ENCODE data around the gene FAM174C.

The FAM174C gene

GRCh38 chr19:1263188-1263587 lies 12.1 kb upstream of the FAM174C start:
- DNase-seq, result no peak

DNA sequence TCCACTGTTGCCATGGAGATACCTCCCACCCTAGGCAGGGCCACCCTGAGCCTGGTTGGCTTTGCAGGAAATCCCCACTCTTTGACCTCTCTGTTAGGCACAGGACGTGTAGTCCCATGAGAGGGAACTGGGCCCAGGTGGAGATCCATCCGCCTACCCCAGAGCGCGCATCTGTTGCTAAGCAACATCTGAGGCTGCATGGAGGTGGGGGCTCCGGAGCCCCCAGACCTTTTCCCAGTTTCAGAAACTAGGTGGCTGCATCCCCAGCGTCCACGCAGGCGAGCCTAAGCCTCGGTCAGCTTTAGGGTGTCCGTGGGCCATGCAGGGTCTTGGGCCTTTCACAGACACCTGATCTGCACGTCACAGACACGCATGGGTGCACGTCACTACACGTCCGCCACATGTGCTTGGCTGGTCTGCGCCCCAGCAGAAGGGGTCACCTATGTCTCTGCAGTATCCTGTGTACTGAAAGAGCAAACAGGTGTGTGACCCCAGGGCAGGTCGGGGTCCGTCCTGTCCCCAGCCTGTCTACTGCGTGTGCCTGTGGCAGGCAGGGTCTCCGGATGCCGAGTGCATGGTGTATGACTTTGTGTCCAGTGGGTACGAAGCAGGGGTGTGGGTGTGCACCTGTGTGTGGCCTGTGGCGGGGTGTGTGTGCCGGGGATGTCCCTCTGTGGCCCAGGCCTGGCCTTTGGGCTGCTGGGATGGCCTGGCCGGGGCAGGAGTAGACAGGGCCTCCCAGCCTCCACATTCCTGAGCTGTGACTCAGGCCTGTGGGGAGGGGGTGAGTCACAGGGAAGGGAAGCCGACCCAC lies 10.3 kb upstream of the FAM174C start:
- DNase-seq, result no peak

DNA sequence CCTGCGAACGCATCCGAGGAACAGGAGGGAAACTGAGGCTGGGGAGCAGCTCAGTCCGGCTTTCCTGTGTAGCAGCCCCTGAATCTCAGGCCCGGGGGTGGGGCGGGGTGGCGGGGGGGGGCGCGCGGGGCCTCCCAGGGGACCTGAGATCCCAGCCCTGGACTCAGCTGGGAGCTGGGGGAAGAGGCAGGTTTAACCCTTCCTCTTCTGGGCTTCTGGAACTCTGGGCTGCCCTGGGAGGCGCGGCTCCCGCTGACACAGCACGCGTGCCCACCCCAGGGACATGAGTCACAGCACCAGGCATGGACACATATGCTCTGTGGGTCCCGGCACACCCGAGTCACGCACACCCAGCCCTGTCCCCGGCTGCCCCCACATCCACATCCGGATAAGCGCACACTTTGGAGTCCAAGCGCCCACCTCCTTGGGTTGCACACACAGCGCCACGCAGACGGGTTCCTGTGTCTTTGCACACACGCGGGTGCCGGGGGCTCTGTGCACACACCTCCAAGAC lies 9.7 kb upstream of the FAM174C start:
- DNase-seq, result no peak

- peak; percentile 16 for DNase-seq
These were observed 9.0 kb upstream of the FAM174C start for GRCh38 chr19:1266129-1266915.

DNA sequence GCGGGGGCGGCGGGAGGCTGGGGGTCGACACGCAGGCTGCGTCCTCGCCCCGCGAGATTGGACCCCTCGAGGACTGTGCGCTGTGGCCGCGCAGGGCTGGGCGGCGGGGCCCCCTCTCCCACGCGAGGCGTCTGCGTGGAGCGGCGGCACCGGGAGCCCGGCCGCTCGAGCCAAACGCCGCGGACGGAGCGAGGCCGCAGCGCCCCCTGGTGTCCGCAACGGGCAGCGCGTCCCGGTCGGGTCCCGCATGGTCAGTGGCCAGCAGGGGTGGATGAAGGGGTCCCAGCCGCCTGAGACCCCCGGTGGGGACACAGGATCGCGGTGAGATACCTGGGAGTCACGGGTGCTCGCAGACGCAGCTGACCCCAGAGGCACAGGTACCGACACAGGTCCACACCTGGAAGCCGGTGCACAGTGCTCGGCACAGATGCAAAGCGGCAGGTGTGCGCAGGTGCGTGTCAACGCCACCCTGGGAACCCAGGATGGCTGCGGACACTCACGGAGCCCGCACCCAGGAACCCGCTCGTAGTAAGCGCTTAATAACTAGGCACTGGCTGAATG lies 8.3 kb upstream of the FAM174C start:
- peak; percentile 11 for DNase-seq

- no peak for DNase-seq
These were observed 7.7 kb upstream of the FAM174C start for GRCh38 chr19:1267477-1268225.

DNA sequence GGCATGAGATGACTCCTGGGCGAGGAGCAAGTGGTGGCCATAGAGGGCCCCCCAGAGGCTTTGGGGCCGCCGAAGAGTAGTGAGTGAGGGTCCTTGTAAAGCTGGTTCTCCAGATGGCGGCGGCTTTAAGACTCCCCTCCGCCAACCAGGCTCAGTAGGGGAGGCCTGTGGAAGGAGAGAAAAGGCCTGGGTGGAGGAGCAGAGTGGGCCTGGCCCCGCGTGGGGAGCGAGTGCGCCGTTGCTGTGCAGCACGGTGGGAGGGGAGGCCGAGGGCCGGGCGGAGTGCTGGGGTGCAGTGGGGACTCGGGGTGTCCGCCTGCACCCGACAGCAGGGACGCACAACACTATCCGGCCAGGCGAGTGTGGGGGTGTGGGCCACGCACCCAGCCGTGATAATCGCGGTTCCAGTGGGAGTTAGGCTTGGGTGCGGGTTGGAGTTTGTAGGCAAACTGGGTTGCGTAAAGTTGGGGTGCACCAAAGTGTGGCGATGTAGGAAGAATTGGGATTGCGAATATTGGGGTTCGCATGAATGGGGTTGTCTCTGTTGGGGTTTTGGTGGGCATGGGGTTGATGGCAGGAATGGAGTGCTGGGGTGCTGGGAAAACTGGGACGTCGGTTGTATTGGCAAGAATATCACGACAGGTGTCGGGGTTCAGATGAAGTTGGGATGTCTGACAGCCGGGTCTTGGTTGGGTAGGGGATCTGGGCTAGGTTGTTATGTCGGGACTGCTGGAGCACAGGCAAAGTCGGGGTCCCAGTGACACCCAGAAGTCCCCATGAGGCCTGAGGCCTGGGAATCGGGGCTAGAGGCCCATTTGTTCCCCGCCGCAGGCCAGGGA lies 6.9 kb upstream of the FAM174C start:
- no peak for DNase-seq

GRCh38 chr19:1269065-1269477 lies 6.3 kb upstream of the FAM174C start, which contains the start of gene CIRBP:
CIRBP (plus strand) TSS chr19:1269332; CDS start chr19:1270934, 1,602 bp downstream.
- DNase-seq, result peak; percentile 87

- DNase-seq, result peak; percentile 61
These were observed 5.7 kb upstream of the FAM174C start for GRCh38 chr19:1269478-1270212.

GRCh38 chr19:1270213-1270853 lies 5.0 kb upstream of the FAM174C start:
- no peak for DNase-seq

- no peak for DNase-seq
These were observed 4.3 kb upstream of the FAM174C start for GRCh38 chr19:1270854-1271527.

GRCh38 chr19:1271528-1272422 lies 3.6 kb upstream of the FAM174C start:
- no peak for DNase-seq

DNA sequence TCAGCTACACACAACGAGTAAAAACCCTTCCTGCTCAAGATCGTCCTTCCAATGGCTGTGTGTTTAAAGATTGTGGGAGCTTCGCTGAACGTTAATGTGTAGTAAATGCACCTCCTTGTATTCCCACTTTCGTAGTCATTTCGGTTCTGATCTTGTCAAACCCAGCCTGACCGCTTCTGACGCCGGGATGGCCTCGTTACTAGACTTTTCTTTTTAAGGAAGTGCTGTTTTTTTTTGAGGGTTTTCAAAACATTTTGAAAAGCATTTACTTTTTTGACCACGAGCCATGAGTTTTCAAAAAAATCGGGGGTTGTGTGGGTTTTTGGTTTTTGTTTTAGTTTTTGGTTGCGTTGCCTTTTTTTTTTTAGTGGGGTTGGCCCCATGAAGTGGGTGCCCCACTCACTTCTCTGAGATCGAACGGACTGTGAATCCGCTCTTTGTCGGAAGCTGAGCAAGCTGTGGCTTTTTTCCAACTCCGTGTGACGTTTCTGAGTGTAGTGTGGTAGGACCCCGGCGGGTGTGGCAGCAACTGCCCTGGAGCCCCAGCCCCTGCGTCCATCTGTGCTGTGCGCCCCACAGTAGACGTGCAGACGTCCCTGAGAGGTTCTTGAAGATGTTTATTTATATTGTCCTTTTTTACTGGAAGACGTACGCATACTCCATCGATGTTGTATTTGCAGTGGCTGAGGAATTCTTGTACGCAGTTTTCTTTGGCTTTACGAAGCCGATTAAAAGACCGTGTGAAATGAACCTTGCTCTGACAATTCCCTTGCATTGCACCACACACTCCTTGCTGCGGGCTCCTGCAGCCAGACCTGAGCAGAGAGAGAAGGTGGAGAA lies 2.7 kb upstream of the FAM174C start:
- DNase-seq, result no peak

- DNase-seq, result no peak
These were observed 1.9 kb upstream of the FAM174C start for GRCh38 chr19:1273263-1274041.

DNA sequence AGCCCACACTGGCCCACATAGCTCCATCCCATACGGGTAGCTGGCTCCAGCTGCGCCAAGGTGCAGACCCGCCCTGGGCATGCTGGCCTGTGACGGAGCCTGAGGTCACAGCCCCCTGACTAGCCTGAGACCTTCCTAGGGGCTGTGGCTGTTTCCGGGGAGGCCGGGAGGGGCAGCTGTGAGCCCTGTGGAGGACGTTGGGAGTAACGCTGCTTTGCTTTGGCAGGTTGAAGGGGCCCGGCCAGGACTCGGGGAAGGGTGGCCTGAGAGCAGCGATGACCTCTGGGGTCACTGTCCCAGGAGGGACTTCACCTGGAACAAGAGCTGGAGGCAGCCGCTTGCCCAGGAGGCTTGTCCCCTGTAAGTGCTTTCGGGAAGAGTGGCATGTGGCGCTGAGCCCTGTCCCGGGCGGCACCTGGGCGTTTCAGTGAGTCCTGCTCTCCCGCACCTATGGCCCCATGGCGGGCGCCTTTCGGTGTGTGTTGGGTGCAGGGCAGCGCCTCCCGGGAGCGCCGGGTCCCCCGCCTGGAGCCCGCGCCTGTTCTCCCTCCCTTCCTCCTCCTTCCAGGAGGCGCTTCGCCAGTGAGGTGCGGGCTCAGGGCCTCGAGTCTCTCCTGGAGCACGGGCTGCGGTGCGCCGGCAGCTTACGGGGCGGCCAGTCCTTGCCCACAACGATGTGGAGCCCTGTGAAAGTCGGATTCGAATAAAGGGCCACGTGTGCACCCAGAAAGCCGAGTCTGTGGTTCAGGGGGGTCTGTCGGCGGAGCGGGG lies 1.1 kb upstream of the FAM174C start:
- no peak for DNase-seq

DNA sequence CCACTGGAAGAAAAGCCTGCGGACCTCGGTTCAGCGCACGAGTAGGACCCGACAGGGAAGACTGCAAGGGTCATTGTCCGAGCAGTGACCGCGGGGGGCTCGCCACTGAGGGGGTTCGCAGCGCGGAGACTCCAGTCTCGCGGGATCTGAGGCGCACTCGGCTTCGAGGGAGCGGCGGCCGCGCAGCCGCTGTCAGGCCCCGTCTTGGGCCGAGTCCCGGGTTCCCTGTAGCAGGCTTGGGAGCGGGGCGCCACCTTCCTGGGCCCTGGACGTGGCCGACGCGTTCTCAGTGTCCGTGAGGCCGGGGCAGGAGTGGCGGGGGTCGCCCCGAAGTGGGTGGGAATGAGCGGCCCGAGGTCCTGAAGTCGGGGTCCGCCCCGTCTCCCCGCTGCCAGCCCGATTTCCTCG lies 474 bp upstream of the FAM174C start:
- no peak for DNase-seq
